ENCODE results near the gene TCF4.

Gene TCF4

DNA sequence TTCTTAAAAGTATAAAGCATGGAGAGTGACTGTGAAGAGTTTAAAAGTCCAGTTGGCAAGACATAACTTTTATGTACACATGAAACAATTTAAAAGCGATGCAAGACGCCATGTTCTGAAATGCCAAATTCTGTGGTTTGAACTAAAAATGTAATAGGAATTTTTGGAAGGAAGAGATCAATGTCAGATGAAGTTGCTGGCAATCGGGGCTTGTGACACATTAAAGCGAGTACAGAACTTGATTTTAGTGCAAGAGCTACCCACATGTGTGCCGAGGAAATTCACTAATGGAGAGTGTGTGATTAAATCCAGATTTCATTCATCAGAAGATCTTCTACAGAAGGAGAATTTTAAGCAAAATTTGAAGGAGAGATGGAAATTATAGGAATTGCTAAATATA is 408.6 kb downstream of the TCF4 start:
- no peak overlapping the region for H3K27ac ChIP-seq
- TF ChIP-seq, protein P1, sequence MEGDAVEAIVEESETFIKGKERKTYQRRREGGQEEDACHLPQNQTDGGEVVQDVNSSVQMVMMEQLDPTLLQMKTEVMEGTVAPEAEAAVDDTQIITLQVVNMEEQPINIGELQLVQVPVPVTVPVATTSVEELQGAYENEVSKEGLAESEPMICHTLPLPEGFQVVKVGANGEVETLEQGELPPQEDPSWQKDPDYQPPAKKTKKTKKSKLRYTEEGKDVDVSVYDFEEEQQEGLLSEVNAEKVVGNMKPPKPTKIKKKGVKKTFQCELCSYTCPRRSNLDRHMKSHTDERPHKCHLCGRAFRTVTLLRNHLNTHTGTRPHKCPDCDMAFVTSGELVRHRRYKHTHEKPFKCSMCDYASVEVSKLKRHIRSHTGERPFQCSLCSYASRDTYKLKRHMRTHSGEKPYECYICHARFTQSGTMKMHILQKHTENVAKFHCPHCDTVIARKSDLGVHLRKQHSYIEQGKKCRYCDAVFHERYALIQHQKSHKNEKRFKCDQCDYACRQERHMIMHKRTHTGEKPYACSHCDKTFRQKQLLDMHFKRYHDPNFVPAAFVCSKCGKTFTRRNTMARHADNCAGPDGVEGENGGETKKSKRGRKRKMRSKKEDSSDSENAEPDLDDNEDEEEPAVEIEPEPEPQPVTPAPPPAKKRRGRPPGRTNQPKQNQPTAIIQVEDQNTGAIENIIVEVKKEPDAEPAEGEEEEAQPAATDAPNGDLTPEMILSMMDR (conservative IDR thresholded peaks at IDR 0.05) = no peak

DNA sequence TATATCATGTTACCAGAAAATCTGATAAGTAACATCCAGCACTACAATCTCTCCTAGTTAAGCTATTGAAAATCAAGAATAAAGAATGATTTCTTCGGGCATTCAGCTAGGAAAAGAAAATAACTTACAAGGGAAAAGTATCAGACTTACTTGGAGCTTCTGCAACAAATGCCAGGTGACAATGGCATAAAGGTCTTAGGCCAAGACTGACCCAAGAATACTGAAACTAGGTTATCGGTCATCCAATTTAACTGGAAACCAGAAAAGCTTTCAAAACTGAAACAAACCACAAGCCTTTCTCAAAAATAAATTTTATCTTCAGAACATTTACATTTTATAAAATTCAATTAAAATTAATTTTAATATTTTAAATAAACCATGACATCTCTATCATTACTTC is 414.7 kb downstream of the TCF4 start:
- TF ChIP-seq, protein P1 (conservative IDR thresholded peaks at IDR 0.05) = no peak
- no peak overlapping the region for H3K27ac ChIP-seq
